HepG2 (cell line): ENCODE measurements around the gene POLR1D. TPM values are rescaled to one million over a fixed set of nuclear protein-coding genes. Genes with fewer than 3 reads are reported as not detected.
A peak's percentile ranks its signal among the peaks of the same experiment; 100 is the strongest.

ENCODE experiments used
- BCL6 ChIP-seq: IDR thresholded peaks from 2 replicates; pipeline ENCODE4 v1.6.1; 2016; ENCODE audit warnings: missing genetic modification reagents, missing compliant biosample characterization
- BHLHE40 ChIP-seq: IDR thresholded peaks from 2 replicates; pipeline ENCODE4 v1.6.1; 2011; ENCODE audit warnings: low read length, improper control_type of control experiment
- FOXM1 ChIP-seq: sonication (generic); formaldehyde crosslinking; IDR thresholded peaks from 2 replicates; pipeline ENCODE4 v1.5.0; 2020; ENCODE audit warnings: missing genetic modification reagents
- NFIB ChIP-seq: sonication (generic); formaldehyde crosslinking; IDR thresholded peaks from 2 replicates; pipeline ENCODE4 v1.9.0; 2021; ENCODE audit warnings: missing genetic modification reagents, mild to moderate bottlenecking, borderline replicate concordance
- NR2C2 ChIP-seq: sonication (generic); formaldehyde crosslinking; IDR thresholded peaks from 2 replicates; pipeline ENCODE4 v1.4.0; 2020; ENCODE audit warnings: missing genetic modification reagents, mild to moderate bottlenecking, moderate library complexity, borderline replicate concordance
- PPARG ChIP-seq: conservative IDR thresholded peaks from 2 replicates; pipeline ENCODE4 v1.6.1; 2016; ENCODE audit warnings: missing biosample characterization, missing genetic modification reagents
- RXRB ChIP-seq: IDR thresholded peaks from 2 replicates; pipeline ENCODE4 v1.6.1; 2016; ENCODE audit warnings: borderline replicate concordance, missing genetic modification reagents, missing compliant biosample characterization
- SNAPC5 ChIP-seq: sonication (generic); formaldehyde crosslinking; IDR thresholded peaks from 2 replicates; pipeline ENCODE4 v1.8.1; 2023; ENCODE audit warnings: mild to moderate bottlenecking, missing genetic modification reagents, borderline replicate concordance
- SOX13 ChIP-seq, 3 experiments: fragments of 450-650 bp in 1 of 3; sonication (generic) in 1 of 3; formaldehyde crosslinking in 1 of 3; IDR thresholded peaks in 2 of 3; conservative IDR thresholded peaks in 1 of 3; 2 replicates each; pipeline versions ENCODE4 v1.5.0 to v1.6.1; 2016 to 2020; ENCODE audit warnings: antibody characterized with exemption in 1 of 3, mild to moderate bottlenecking in 1 of 3, missing compliant biosample characterization in 1 of 3, missing genetic modification reagents in 1 of 3, moderate library complexity in 1 of 3
- U2AF2 ChIP-seq: fragments of 200-400 bp; formaldehyde crosslinking; IDR thresholded peaks from 2 replicates; pipeline ENCODE4 v1.6.1; 2017; ENCODE audit warnings: low read depth, mild to moderate bottlenecking, low read length
- ZBED4 ChIP-seq: sonication (generic); formaldehyde crosslinking; IDR thresholded peaks from 2 replicates; pipeline ENCODE4 v1.4.0; 2020; ENCODE audit warnings: missing genetic modification reagents, borderline replicate concordance
- ZBTB25 ChIP-seq: IDR thresholded peaks from 2 replicates; pipeline ENCODE4 v1.6.1; 2018; ENCODE audit warnings: missing genetic modification reagents
- ZFP91 ChIP-seq: sonication (generic); formaldehyde crosslinking; IDR thresholded peaks from 2 replicates; pipeline ENCODE4 v1.9.0; 2022; ENCODE audit warnings: missing genetic modification reagents, mild to moderate bottlenecking, borderline replicate concordance
- ZFYVE20 ChIP-seq: sonication (generic); formaldehyde crosslinking; IDR thresholded peaks from 2 replicates; pipeline ENCODE4 v1.8.0; 2023; ENCODE audit warnings: low read depth, mild to moderate bottlenecking, moderate library complexity, missing genetic modification reagents, borderline replicate concordance
- ZNF362 ChIP-seq: sonication (generic); formaldehyde crosslinking; IDR thresholded peaks from 2 replicates; pipeline ENCODE4 v1.4.0; 2020; ENCODE audit warnings: missing genetic modification reagents, mild to moderate bottlenecking, borderline replicate concordance
- ZNF382 ChIP-seq: sonication (generic); formaldehyde crosslinking; IDR thresholded peaks from 2 replicates; pipeline ENCODE4 v1.5.0; 2020; ENCODE audit warnings: missing genetic modification reagents, mild to moderate bottlenecking, borderline replicate concordance
- ZNF430 ChIP-seq: sonication (generic); formaldehyde crosslinking; IDR thresholded peaks from 2 replicates; pipeline ENCODE4 v1.9.0; 2021; ENCODE audit warnings: mild to moderate bottlenecking, missing genetic modification reagents
- ZSCAN9 ChIP-seq: IDR thresholded peaks from 2 replicates; pipeline ENCODE4 v1.6.1; 2016; ENCODE audit warnings: borderline replicate concordance
- polyA plus RNA-seq, 8 experiments: library from polyadenylated mRNA; depleted of rRNA in 3 of 8; stranded (reverse) in 7 of 8; unstranded in 1 of 8; fragments of >200 nt; fragmentation: Illumina TruSeq in 4 of 8; extraction: Trizol in 4 of 8; gene quantifications; 2 replicates each; pipeline versions ENCODE4 v1.2.1 to v1.2.3, GENCODE V29; 2011 to 2016; ENCODE audit warnings: low read depth in 4 of 8, missing spikeins in 1 of 8, mixed read lengths in 1 of 8; ENCODE audit not compliant: insufficient read depth in 1 of 8
- total RNA-seq, 5 experiments: library from RNA; depleted of rRNA; stranded (reverse); fragments of >200 nt; fragmentation: Illumina TruSeq; extraction: Trizol; gene quantifications; 2 replicates each; pipeline ENCODE4 v1.2.3, GENCODE V29; 2016; ENCODE audit warnings: low read depth in 1 of 5

POLR1D gene
- total and polyA plus RNA-seq, 2 of the 13 experiments (the other 11 are each of a cell fraction or from before 2014, with no cell fraction given), result 183 to 490 TPM

- TF ChIP-seq ZBTB25 (CRISPR knock-in tag) (no peak), ZNF430 (CRISPR knock-in tag) (no peak), ZFYVE20 (CRISPR knock-in tag) (no peak), ZFP91 (no peak), NR2C2 (CRISPR knock-in tag) (no peak), FOXM1 (no peak), SOX13 (IDR thresholded peaks at IDR 0.05) (no peak), SOX13 (CRISPR knock-in tag; conservative IDR thresholded peaks at IDR 0.05 in 1 of 2, IDR thresholded peaks at IDR 0.05 in 1 of 2) (peak in 1 of 2 experiments; percentile 71; a peak in 2 of 4 replicates), SNAPC5 (no peak), PPARG (CRISPR knock-in tag) (0 out of 2 replicates have a peak, but pooled peaks have one; percentile 44), BCL6 (CRISPR knock-in tag) (peak; percentile 56; the same call in 1 of the 2 replicates), ZNF382 (CRISPR knock-in tag) (no peak), BHLHE40 (no peak), RXRB (CRISPR knock-in tag) (peak; percentile 45; the same call in 1 of the 2 replicates), U2AF2 (no peak), ZNF362 (CRISPR knock-in tag) (no peak), ZSCAN9 (CRISPR knock-in tag) (0 out of 2 replicates have a peak, but pooled peaks have one; percentile 20), ZBED4 (CRISPR knock-in tag) (no peak), NFIB (CRISPR knock-in tag) (no peak)
Observed at GRCh38 chr13:27624071-27624470, 2.4 kb downstream of the POLR1D start (continued).
